Neural progenitor cell (in vitro differentiated cells): Measurements from ENCODE around the gene IFT52. TPM values are rescaled to one million over a fixed set of nuclear protein-coding genes. Genes with fewer than 3 reads are reported as not detected.
"Not testable (repeated sequence)": the region's sequence is repeated elsewhere in the genome, so short reads cannot be mapped to it uniquely, and the experiment has no call there.

Experiments used
- DNase-seq: peaks from one replicate; pipeline ENCODE4 v3.0.0-alpha.2; 2016; ENCODE audit warnings: low spot score
- H2AFZ ChIP-seq: fragments of 200-600 bp; sonication (generic); replicated peaks from 2 replicates; pipeline ENCODE4 v1.6.1; 2016; ENCODE audit warnings: antibody characterized with exemption
- H3F3A ChIP-seq: fragments of 200-600 bp; sonication (generic); 2 replicates; pipeline ENCODE4 v1.6.1; 2016; ENCODE audit warnings: antibody characterized with exemption, low read depth
- H3K27ac ChIP-seq: fragments of 200-600 bp; sonication (generic); 2 replicates; pipeline ENCODE4 v1.5.1; 2016; ENCODE audit warnings: mild to moderate bottlenecking
- H3K27me3 ChIP-seq: fragments of 200-600 bp; sonication (generic); 2 replicates; pipeline ENCODE4 v1.6.1; 2016; ENCODE audit warnings: mild to moderate bottlenecking, moderate library complexity
- H3K36me3 ChIP-seq: fragments of 200-600 bp; sonication (generic); 2 replicates; pipeline ENCODE4 v1.5.1; 2016
- H3K4me1 ChIP-seq: fragments of 200-600 bp; sonication (generic); 2 replicates; pipeline ENCODE4 v1.6.1; 2016; ENCODE audit warnings: mixed run types
- H3K4me2 ChIP-seq: fragments of 200-600 bp; sonication (generic); 2 replicates; pipeline ENCODE4 v1.6.1; 2016
- H3K4me3 ChIP-seq: fragments of 200-600 bp; sonication (generic); 2 replicates; pipeline ENCODE4 v1.5.1; 2016
- H3K79me2 ChIP-seq: fragments of 200-600 bp; sonication (generic); 2 replicates; pipeline ENCODE4 v1.6.1; 2016; ENCODE audit warnings: low read depth
- H3K9ac ChIP-seq: fragments of 200-600 bp; sonication (generic); 2 replicates; pipeline ENCODE4 v1.6.1; 2016
- H3K9me3 ChIP-seq: fragments of 200-600 bp; sonication (generic); 2 replicates; pipeline ENCODE4 v1.5.1; 2016; ENCODE audit warnings: low read depth
- H4K20me1 ChIP-seq: fragments of 200-600 bp; sonication (generic); 2 replicates; pipeline ENCODE4 v1.6.1; 2016; ENCODE audit warnings: low read depth
- H3K27ac Mint-ChIP-seq: 3 replicates; pipeline ENCODE4 v1.8.0; 2021; ENCODE audit warnings: mixed read lengths
- H3K27me3 Mint-ChIP-seq: 2 replicates; pipeline ENCODE4 v1.8.0; 2022; ENCODE audit warnings: low read depth, mild to moderate bottlenecking, inconsistent platforms, moderate library complexity, mixed read lengths; ENCODE audit not compliant: insufficient read depth
- H3K36me3 Mint-ChIP-seq: 3 replicates; pipeline ENCODE4 v1.8.0; 2021; ENCODE audit warnings: mixed read lengths
- H3K4me1 Mint-ChIP-seq: 3 replicates; pipeline ENCODE4 v1.8.0; 2021; ENCODE audit warnings: mixed read lengths
- H3K4me3 Mint-ChIP-seq: 3 replicates; pipeline ENCODE4 v1.8.0; 2021; ENCODE audit warnings: mild to moderate bottlenecking, moderate library complexity, mixed read lengths
- H3K9me3 Mint-ChIP-seq: 3 replicates; pipeline ENCODE4 v1.8.0; 2020; ENCODE audit warnings: mixed read lengths
- CTCF ChIP-seq: fragments of 200-600 bp; sonication (generic); IDR thresholded peaks from 2 replicates; pipeline ENCODE4 v1.5.1; 2017; ENCODE audit warnings: antibody characterized with exemption, mild to moderate bottlenecking
- EZH2 ChIP-seq: fragments of 200-600 bp; sonication (generic); IDR thresholded peaks from 2 replicates; pipeline ENCODE4 v1.6.1; 2017; ENCODE audit warnings: antibody characterized with exemption, mild to moderate bottlenecking, moderate library complexity
- EZH2phosphoT487 ChIP-seq: fragments of 200-600 bp; sonication (generic); IDR thresholded peaks from 2 replicates; pipeline ENCODE4 v1.6.1; 2017; ENCODE audit warnings: antibody characterized with exemption
- total RNA-seq: library from RNA; depleted of rRNA; stranded (reverse); fragments of >200 nt; gene quantifications from 2 replicates; pipeline ENCODE4 v1.2.3, GENCODE V29; 2015; ENCODE audit warnings: low replicate concordance

The IFT52 gene
- total RNA-seq, 1 donor from 2014 or later, result 87.9 TPM

- H3K27ac Mint-ChIP-seq, result no peak overlapping the region
- H3K4me2 ChIP-seq, result no peak overlapping the region
- H3K36me3 ChIP-seq, result no peaks in the 10 kb centered on the region
- H3K4me3 Mint-ChIP-seq, result no peak overlapping the region
- peaks cover 4% of the 10 kb centered on the region for H3K36me3 Mint-ChIP-seq
- TF ChIP-seq CTCF (no peak), EZH2 (no peak), EZH2phosphoT487 (no peak)
- H3K9ac ChIP-seq, result no peak overlapping the region
- no peaks in the 10 kb centered on the region for H3K27me3 ChIP-seq
- no peak for DNase-seq
- H3K27me3 Mint-ChIP-seq, result peaks cover 2% of the 10 kb centered on the region
- no peaks in the 10 kb centered on the region for H3K4me1 ChIP-seq
- no peak overlapping the region for H2AFZ ChIP-seq
- no peak overlapping the region for H3K27ac ChIP-seq
- H3F3A ChIP-seq, result no peaks in the 10 kb centered on the region
- no peaks in the 10 kb centered on the region for H3K4me1 Mint-ChIP-seq
- no peaks in the 10 kb centered on the region for H4K20me1 ChIP-seq
- no peak overlapping the region for H3K4me3 ChIP-seq
- no peaks in the 10 kb centered on the region for H3K9me3 Mint-ChIP-seq
- no peaks in the 10 kb centered on the region for H3K79me2 ChIP-seq
- H3K9me3 ChIP-seq, result no peaks in the 10 kb centered on the region
These were observed 60.3 kb downstream of the IFT52 start for GRCh38 chr20:43650997-43651525.

GRCh38 chr20:43651650-43652184, 61.0 kb downstream of the IFT52 start:
- H3K9me3 Mint-ChIP-seq, H3K36me3 Mint-ChIP-seq, H3K4me3 ChIP-seq, H3K27me3 Mint-ChIP-seq, H3K36me3 ChIP-seq, H3K4me2 ChIP-seq, H2AFZ ChIP-seq, H3K79me2 ChIP-seq, H3K9me3 ChIP-seq, H3K4me1 Mint-ChIP-seq, H3K27me3 ChIP-seq, H3K4me1 ChIP-seq, H3K27ac ChIP-seq, H3F3A ChIP-seq, H3K27ac Mint-ChIP-seq, H4K20me1 ChIP-seq, DNase-seq, H3K4me3 Mint-ChIP-seq, H3K9ac ChIP-seq: not testable (repeated sequence)

GRCh38 chr20:43653966-43654365, 63.2 kb downstream of the IFT52 start:
- Mint-ChIP-seq H3K36me3 (no peaks in the 10 kb centered on the region), H3K27me3 (peaks cover 8% of the 10 kb centered on the region), H3K27ac (no peak overlapping the region), H3K4me1 (peaks cover 10% of the 10 kb centered on the region), H3K4me3 (no peak overlapping the region), H3K9me3 (no peaks in the 10 kb centered on the region)
- Histone ChIP-seq H4K20me1 (no peaks in the 10 kb centered on the region), H3K4me1 (no peaks in the 10 kb centered on the region), H3K36me3 (no peaks in the 10 kb centered on the region), H3F3A (no peaks in the 10 kb centered on the region), H2AFZ (no peak overlapping the region), H3K9me3 (no peaks in the 10 kb centered on the region), H3K79me2 (no peaks in the 10 kb centered on the region), H3K9ac (no peak overlapping the region), H3K27ac (no peak overlapping the region), H3K27me3 (no peaks in the 10 kb centered on the region), H3K4me2 (no peak overlapping the region), H3K4me3 (no peak overlapping the region)
- no peak for DNase-seq
- TF ChIP-seq CTCF (no peak), EZH2 (no peak), EZH2phosphoT487 (no peak)

GRCh38 chr20:43655176-43655575, 64.4 kb downstream of the IFT52 start:
- H3K4me3 Mint-ChIP-seq, H3K27ac Mint-ChIP-seq, H3K36me3 ChIP-seq, H3F3A ChIP-seq, H2AFZ ChIP-seq, H3K9me3 Mint-ChIP-seq, H3K36me3 Mint-ChIP-seq, DNase-seq, H3K79me2 ChIP-seq, H4K20me1 ChIP-seq, H3K27ac ChIP-seq, H3K27me3 ChIP-seq, H3K9ac ChIP-seq, H3K4me1 Mint-ChIP-seq, H3K9me3 ChIP-seq, H3K4me2 ChIP-seq, H3K4me1 ChIP-seq, H3K27me3 Mint-ChIP-seq, H3K4me3 ChIP-seq: not testable (repeated sequence)
